NCI-H2171 (cell line): ENCODE measurements around the gene MEGF9.
A peak's percentile ranks its signal among the peaks of the same experiment; 100 is the strongest.

Experiments
- DNase-seq: peaks from one replicate; lab custom pipeline; 2025; lab: John Stamatoyannopoulos, UW

Gene MEGF9

GRCh38 chr9:120705174-120705573, 9.1 kb downstream of the MEGF9 start:
- no peak for DNase-seq

DNA sequence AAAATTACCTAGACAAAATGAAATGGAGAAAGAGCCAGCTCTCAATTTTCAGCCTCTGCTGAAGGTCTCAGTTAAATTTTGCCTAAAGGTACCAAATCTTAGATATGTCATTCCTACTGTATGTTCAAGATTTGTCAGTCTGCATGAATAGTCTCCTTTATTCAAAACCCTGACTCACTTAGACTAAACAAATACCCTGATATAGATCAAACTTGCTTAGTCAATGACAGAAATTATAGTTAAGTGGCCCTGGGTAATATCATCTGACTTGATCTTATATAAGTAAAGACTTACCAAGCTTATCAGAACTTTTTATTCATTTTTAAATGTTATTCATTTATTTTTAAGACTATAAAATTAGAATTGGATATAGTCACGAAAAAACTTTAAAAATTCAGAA, 12.2 kb downstream of the MEGF9 start:
- no peak for DNase-seq

DNA sequence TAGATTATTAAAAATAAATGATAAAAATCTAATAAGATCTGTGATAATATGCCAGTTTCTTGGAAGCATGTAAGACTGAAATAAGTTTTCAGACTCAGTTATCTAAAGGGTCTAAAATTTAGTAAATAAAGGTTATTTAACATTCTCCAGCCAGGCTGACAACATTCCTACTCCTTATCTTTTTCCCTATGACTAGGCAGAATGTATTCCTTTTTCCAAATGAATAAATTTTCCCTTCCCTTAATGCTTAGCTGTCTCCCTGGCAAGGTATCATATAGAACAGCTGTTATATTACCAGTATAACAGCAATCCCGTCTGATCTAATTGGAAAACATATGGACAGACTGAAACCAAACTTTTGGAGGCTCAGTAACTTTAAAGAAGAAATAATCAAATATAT, 13.0 kb downstream of the MEGF9 start:
- DNase-seq = peak; percentile 29

- DNase-seq = peak; percentile 90
Measured at GRCh38 chr9:120698766-120699165, 15.5 kb downstream of the MEGF9 start.

- DNase-seq = no peak
Measured at GRCh38 chr9:120697448-120697847, 16.8 kb downstream of the MEGF9 start.

- DNase-seq = no peak
Measured at GRCh38 chr9:120696551-120697230, 17.6 kb downstream of the MEGF9 start.

DNA sequence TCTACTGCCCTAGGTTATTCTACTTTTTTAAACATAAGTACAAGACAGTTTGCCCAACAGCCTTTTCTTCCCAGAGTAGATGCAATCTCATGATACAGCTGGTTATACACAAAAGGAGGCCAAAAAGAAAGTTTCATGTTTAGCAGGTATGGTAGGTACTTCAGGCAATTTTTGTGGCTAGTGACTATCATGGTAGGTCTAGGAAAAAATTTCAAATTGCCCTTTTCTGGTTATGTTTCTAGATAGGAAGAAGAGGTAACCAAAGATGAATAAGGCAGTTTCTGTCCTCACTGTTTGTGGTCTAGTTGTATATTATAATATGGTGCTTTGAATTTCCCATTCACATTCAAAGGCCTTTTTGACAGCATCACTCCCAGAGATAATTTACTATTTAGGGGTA, 19.7 kb downstream of the MEGF9 start:
- DNase-seq = no peak

- no peak for DNase-seq
Measured at GRCh38 chr9:120693700-120694008, 20.6 kb downstream of the MEGF9 start.

DNA sequence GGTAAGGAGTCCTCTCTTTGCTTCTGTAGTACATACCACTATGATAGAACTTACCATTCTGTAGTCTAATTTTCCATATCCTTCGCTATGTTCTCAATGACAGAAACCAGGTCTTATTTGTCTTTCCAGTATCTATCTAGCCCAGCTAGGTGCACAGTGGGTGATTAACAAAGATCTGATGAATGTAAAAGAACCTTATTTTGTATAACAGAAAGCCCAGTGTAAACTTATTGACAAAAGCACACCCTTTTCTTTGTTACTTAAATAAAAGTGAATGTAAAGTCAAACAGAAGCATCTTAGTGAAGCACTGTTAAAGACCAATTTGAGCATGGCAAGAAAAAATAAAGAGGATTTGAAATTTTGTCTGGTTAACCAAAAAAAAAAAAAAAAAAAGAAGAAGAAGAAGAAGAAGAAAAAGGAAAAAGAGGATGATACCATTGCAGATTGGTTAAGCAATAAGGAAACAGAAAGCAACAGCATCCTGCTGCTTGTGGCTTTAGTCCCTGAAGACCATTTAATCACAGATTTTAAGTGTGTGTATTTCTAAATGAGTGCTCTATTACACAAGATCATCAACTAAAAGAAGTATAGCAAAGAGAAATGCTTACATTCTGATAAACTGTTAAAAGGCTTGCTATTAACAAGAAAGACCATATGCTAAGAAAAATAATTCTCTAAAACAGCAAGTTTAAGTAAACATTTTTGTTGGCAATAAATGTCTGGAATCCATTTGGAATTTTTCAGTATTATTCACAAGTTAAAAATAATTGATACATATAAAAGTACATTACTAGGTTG, 21.2 kb downstream of the MEGF9 start:
- no peak for DNase-seq

- DNase-seq = no peak
Measured at GRCh38 chr9:120690372-120690771, 23.9 kb downstream of the MEGF9 start.

DNA sequence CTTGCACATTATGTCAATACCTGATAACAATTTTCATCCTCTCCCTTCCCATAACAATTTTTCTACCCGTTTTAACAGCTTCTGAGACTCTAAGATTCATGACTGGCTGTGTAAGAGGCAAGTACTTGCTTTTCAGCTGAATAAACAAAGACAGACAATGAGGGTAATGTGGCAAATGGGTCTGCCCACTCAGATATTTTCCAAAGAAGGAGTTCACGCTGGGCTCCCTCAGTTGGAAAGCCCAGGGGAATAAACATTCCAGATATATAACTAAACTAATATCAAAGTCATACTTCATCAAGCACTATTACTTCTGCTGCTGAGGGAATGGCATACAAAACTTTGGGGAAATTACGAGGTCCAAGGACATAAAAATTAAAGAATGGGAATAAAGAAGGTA, 24.4 kb downstream of the MEGF9 start:
- peak; percentile 16 for DNase-seq

DNA sequence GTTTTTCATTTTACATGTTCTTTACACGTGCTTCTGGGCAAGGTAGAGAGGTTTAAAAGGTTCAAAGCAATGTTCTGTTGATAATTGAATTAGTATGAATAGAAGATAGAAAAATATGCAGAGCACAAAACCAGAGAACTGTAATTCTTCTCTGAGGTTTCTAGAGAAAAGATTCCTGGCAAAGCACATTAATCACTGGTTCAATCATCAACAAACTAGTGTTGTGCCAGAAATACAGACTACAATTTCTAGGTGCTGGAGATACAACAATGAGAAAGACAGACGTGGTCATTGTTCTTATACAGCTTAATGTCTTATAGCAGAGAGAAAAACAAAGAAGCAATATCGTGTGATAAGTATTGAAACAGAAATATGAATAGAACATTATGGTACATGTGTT, 25.5 kb downstream of the MEGF9 start:
- no peak for DNase-seq

DNA sequence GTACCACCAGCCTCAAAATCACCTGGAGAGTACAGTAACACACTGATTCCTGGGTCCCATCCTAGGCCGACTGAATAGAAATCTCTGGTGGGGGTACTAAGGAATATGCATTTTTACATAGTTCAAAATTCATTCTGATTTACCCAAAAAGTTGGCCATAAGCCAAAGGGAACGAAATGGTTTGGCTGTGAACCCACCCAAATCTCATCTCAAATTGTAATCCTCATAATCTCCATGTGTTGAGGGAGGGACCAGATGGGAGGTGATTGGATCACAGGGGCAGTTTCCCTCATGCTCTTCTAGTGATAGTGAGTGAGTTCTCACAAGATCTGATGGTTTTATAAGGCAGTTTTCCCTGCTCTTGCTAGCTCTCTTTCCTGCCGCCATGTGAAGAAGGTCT, 31.1 kb downstream of the MEGF9 start:
- no peak for DNase-seq

GRCh38 chr9:120681121-120681520, 33.1 kb downstream of the MEGF9 start:
- DNase-seq = no peak

DNA sequence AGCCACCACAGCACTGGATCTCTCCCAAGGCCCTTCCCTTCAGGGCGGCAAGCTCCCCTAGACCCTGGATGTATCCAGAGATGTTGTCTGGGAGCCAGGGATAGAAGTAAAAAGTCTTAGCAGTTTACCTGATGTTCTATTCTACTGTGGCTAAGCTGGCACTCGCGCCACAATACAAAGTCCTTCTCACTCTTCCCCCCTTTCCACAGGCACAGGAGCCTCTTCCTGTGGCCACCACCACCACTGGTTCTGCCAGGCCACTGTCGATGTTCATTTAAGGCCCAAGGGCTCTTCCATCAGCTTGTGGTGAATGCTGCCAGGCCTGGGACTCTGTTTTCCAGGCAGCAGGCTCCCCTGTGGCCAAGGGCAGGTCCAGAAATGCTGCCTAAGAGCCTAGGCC, 33.7 kb downstream of the MEGF9 start:
- no peak for DNase-seq

- no peak for DNase-seq
Measured at GRCh38 chr9:120680161-120680560, 34.1 kb downstream of the MEGF9 start.

DNA sequence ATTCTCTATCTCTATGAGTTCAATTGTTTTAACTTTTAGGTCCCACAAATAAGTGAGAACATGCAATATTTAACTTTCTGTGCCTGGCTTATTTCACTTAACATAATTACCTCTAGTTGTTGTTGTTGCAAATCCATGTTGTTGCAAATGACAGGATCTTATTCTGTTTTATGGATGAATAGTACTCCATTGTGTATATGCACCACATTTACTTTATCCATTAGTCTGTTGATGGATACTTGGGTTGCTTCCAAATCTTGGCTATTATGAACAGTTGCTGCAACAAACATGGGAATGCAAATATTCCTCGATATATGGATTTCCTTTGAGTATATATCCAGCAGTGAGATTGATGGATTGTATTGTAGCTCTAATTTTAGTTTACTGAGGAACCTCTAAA, 36.3 kb downstream of the MEGF9 start:
- no peak for DNase-seq

GRCh38 chr9:120676767-120677402, 37.4 kb downstream of the MEGF9 start:
- DNase-seq = no peak

GRCh38 chr9:120668399-120668798, 45.9 kb downstream of the MEGF9 start:
- DNase-seq = peak; percentile 2

- DNase-seq = no peak
Measured at GRCh38 chr9:120663950-120664349, 50.3 kb downstream of the MEGF9 start.

GRCh38 chr9:120663380-120663779, 50.9 kb downstream of the MEGF9 start:
- DNase-seq = no peak

DNA sequence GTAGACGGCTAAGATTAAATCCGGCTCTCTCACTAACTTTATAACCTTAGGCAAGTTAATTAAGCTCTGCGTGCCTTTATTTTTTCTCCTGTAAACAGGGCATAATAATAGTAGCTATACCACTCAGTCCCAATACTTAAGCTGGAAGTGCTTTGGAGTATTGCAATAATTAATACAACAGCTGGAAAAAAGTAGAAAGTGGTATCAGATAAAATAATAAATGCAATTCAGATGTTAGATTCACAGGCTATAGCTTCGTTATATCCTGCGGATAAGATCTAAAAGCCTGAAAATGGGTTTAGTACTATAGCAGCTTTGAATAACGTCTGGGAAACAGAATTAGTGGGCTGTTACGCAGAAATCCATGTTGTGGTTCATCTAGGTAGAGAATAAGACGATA, 51.8 kb downstream of the MEGF9 start:
- DNase-seq = no peak

DNA sequence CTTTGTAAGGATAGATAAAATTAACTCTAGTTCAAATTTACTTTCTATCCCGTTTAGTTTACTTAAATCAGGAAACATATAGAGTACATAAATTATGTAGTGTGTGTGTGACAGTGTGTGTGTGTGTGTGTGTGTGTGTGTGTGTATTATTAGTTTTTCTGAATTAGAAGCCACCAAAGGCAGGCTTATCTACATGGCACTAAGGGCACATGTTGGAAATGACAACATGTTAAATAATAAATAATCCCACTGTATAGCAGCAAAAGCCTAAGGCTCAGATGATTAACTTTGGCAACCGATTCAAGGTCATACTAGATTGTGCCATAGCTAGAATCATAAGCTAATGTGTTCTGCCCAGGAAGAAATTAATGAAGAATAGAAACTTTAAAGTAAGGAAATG, 54.6 kb downstream of the MEGF9 start:
- no peak for DNase-seq
